Measurements from ENCODE around the gene PPP1R2. TPM values are rescaled to one million over a fixed set of nuclear protein-coding genes. Genes with fewer than 3 reads are reported as not detected.
A peak's percentile ranks its signal among the peaks of the same experiment; 100 is the strongest.

Gene PPP1R2
- total and polyA plus RNA-seq, 2 of the 13 experiments (the other 11 are each of a cell fraction or from before 2014, with no cell fraction given): 36.5 to 86.5 TPM

- TF ChIP-seq ZNF800 (CRISPR knock-in tag; IDR thresholded peaks at IDR 0.05) (0 out of 2 replicates have a peak, but pooled peaks have one; percentile 7), ARID5B (CRISPR knock-in tag; IDR thresholded peaks at IDR 0.05) (peak; percentile 24; the same call in 1 of the 2 replicates), HOMEZ (CRISPR knock-in tag; IDR thresholded peaks at IDR 0.05; ENCODE audit: low read depth) (no peak), ZBTB3 (CRISPR knock-in tag; IDR thresholded peaks at IDR 0.05; ENCODE audit: borderline replicate concordance, low read depth) (no peak), NR2C2 (CRISPR knock-in tag; IDR thresholded peaks at IDR 0.05; ENCODE audit: borderline replicate concordance) (no peak), MAFF (IDR thresholded peaks at IDR 0.05; ENCODE audit: low read depth, low read length) (no peak), ZNF549 (CRISPR knock-in tag; IDR thresholded peaks at IDR 0.05) (no peak), ARID3A (IDR thresholded peaks at IDR 0.05; ENCODE audit: low read depth, low read length) (no peak), TMF1 (CRISPR knock-in tag; IDR thresholded peaks at IDR 0.05; ENCODE audit: low read depth) (no peak), TCF7L2 (IDR thresholded peaks at IDR 0.05; ENCODE audit: low read depth, low read length) (peak; percentile 45; the same call in 1 of the 2 replicates), SKI (IDR thresholded peaks at IDR 0.05; ENCODE audit: partially characterized antibody) (no peak), ZGPAT (CRISPR knock-in tag; IDR thresholded peaks at IDR 0.05) (no peak), ZFP36 (IDR thresholded peaks at IDR 0.05; ENCODE audit: borderline replicate concordance, low read depth, low read length, partially characterized antibody) (no peak)
Measured at GRCh38 chr3:195550723-195551122, 7.6 kb upstream of the PPP1R2 start (continued).
